GM12874 (cell line): Measurements from ENCODE around the gene C2CD4C.

Source experiments
- CTCF ChIP-seq: IDR thresholded peaks from 2 replicates; pipeline ENCODE4 v1.5.1; 2011; ENCODE audit warnings: low read depth, mild to moderate bottlenecking, control low read depth, low read length, moderate library complexity; ENCODE audit not compliant: insufficient read depth

Gene C2CD4C

GRCh38 chr19:435707-436412 is 26.9 kb upstream of the C2CD4C start:
- no peak for TF ChIP-seq CTCF

- no peak for TF ChIP-seq CTCF
Measured at GRCh38 chr19:435056-435706, 26.2 kb upstream of the C2CD4C start.

- TF ChIP-seq CTCF: no peak
Measured at GRCh38 chr19:434152-434960, 25.4 kb upstream of the C2CD4C start.

- no peak for TF ChIP-seq CTCF
Measured at GRCh38 chr19:430701-431100, 21.8 kb upstream of the C2CD4C start.

GRCh38 chr19:428149-428548 is 19.2 kb upstream of the C2CD4C start:
- no peak for TF ChIP-seq CTCF

GRCh38 chr19:426725-427445 is 17.9 kb upstream of the C2CD4C start:
- no peak for TF ChIP-seq CTCF

- no peak for TF ChIP-seq CTCF
Measured at GRCh38 chr19:425056-425455, 16.1 kb upstream of the C2CD4C start.
